WTC11 (cell line): Measurements from ENCODE around the gene UBE3C.

ENCODE experiments used
- E2F5 ChIP-seq: sonication (generic); formaldehyde crosslinking; IDR thresholded peaks from 2 replicates; pipeline ENCODE4 v1.8.1; 2022; ENCODE audit warnings: mild to moderate bottlenecking, moderate library complexity, missing genetic modification reagents
- HMGXB4 ChIP-seq: sonication (generic); formaldehyde crosslinking; IDR thresholded peaks from 2 replicates; pipeline ENCODE4 v1.8.1; 2023; ENCODE audit warnings: mild to moderate bottlenecking, moderate library complexity, missing genetic modification reagents
- NFYB ChIP-seq: sonication (generic); formaldehyde crosslinking; conservative IDR thresholded peaks from 2 replicates; pipeline ENCODE4 v1.8.0; 2022; ENCODE audit warnings: low read depth, missing genetic modification reagents
- NR3C1 ChIP-seq: sonication (generic); formaldehyde crosslinking; conservative IDR thresholded peaks from 2 replicates; pipeline ENCODE4 v1.8.1; 2023; ENCODE audit warnings: low read depth, mild to moderate bottlenecking, missing genetic modification reagents
- TF ChIP-seq, protein P1 (sequence below): fragments of 200-600 bp; IDR thresholded peaks from 2 replicates; pipeline ENCODE4 v1.8.0; 2022; ENCODE audit warnings: antibody characterized with exemption
- TF ChIP-seq, protein P2 (sequence below): sonication (generic); formaldehyde crosslinking; IDR thresholded peaks from 2 replicates; pipeline ENCODE4 v1.8.0; 2022; ENCODE audit warnings: mild to moderate bottlenecking, missing genetic modification reagents

DNA sequence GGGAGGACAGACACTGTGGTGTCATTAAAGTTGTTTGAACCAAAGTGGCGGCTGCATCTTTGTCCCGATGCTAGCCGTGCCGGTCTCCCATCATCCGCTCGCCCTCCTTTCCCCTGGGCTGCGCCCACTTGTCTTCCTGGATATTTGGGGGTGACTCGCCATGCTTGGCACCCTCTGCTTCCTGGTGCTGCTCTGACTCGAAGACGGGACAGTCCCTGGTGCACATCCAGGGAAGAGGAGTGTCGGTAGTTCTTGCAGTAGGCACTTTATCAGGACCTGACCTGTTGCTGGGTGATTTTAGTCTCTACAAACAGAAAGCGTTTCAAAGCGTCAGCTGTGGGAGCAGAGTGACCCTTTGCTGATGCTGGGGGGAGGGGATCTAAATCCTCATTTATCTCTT lies 129.8 kb downstream of the UBE3C start:
- TF ChIP-seq NFYB (CRISPR knock-in tag), result no peak
- no peak for TF ChIP-seq E2F5
- TF ChIP-seq, protein P1, sequence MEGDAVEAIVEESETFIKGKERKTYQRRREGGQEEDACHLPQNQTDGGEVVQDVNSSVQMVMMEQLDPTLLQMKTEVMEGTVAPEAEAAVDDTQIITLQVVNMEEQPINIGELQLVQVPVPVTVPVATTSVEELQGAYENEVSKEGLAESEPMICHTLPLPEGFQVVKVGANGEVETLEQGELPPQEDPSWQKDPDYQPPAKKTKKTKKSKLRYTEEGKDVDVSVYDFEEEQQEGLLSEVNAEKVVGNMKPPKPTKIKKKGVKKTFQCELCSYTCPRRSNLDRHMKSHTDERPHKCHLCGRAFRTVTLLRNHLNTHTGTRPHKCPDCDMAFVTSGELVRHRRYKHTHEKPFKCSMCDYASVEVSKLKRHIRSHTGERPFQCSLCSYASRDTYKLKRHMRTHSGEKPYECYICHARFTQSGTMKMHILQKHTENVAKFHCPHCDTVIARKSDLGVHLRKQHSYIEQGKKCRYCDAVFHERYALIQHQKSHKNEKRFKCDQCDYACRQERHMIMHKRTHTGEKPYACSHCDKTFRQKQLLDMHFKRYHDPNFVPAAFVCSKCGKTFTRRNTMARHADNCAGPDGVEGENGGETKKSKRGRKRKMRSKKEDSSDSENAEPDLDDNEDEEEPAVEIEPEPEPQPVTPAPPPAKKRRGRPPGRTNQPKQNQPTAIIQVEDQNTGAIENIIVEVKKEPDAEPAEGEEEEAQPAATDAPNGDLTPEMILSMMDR, result no peak
- TF ChIP-seq, protein P2, sequence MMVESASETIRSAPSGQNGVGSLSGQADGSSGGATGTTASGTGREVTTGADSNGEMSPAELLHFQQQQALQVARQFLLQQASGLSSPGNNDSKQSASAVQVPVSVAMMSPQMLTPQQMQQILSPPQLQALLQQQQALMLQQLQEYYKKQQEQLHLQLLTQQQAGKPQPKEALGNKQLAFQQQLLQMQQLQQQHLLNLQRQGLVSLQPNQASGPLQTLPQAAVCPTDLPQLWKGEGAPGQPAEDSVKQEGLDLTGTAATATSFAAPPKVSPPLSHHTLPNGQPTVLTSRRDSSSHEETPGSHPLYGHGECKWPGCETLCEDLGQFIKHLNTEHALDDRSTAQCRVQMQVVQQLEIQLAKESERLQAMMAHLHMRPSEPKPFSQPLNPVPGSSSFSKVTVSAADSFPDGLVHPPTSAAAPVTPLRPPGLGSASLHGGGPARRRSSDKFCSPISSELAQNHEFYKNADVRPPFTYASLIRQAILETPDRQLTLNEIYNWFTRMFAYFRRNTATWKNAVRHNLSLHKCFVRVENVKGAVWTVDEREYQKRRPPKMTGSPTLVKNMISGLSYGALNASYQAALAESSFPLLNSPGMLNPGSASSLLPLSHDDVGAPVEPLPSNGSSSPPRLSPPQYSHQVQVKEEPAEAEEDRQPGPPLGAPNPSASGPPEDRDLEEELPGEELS (CRISPR knock-in tag), result no peak
- TF ChIP-seq HMGXB4 (CRISPR knock-in tag), result no peak
- no peak for TF ChIP-seq NR3C1 (CRISPR knock-in tag)
